Neural progenitor cell (in vitro differentiated cells): ENCODE measurements around the gene SCCPDH. TPM values are rescaled to one million over a fixed set of nuclear protein-coding genes. Genes with fewer than 3 reads are reported as not detected.
A peak's percentile ranks its signal among the peaks of the same experiment; 100 is the strongest.

ENCODE experiments used
- DNase-seq: peaks from one replicate; pipeline ENCODE4 v3.0.0-alpha.2; 2016; ENCODE audit warnings: low spot score
- H2AFZ ChIP-seq: fragments of 200-600 bp; sonication (generic); replicated peaks from 2 replicates; pipeline ENCODE4 v1.6.1; 2016; ENCODE audit warnings: antibody characterized with exemption
- H3F3A ChIP-seq: fragments of 200-600 bp; sonication (generic); 2 replicates; pipeline ENCODE4 v1.6.1; 2016; ENCODE audit warnings: antibody characterized with exemption, low read depth
- H3K27ac ChIP-seq: fragments of 200-600 bp; sonication (generic); 2 replicates; pipeline ENCODE4 v1.5.1; 2016; ENCODE audit warnings: mild to moderate bottlenecking
- H3K27me3 ChIP-seq: fragments of 200-600 bp; sonication (generic); 2 replicates; pipeline ENCODE4 v1.6.1; 2016; ENCODE audit warnings: mild to moderate bottlenecking, moderate library complexity
- H3K36me3 ChIP-seq: fragments of 200-600 bp; sonication (generic); 2 replicates; pipeline ENCODE4 v1.5.1; 2016
- H3K4me1 ChIP-seq: fragments of 200-600 bp; sonication (generic); 2 replicates; pipeline ENCODE4 v1.6.1; 2016; ENCODE audit warnings: mixed run types
- H3K4me2 ChIP-seq: fragments of 200-600 bp; sonication (generic); 2 replicates; pipeline ENCODE4 v1.6.1; 2016
- H3K4me3 ChIP-seq: fragments of 200-600 bp; sonication (generic); 2 replicates; pipeline ENCODE4 v1.5.1; 2016
- H3K79me2 ChIP-seq: fragments of 200-600 bp; sonication (generic); 2 replicates; pipeline ENCODE4 v1.6.1; 2016; ENCODE audit warnings: low read depth
- H3K9ac ChIP-seq: fragments of 200-600 bp; sonication (generic); 2 replicates; pipeline ENCODE4 v1.6.1; 2016
- H3K9me3 ChIP-seq: fragments of 200-600 bp; sonication (generic); 2 replicates; pipeline ENCODE4 v1.5.1; 2016; ENCODE audit warnings: low read depth
- H4K20me1 ChIP-seq: fragments of 200-600 bp; sonication (generic); 2 replicates; pipeline ENCODE4 v1.6.1; 2016; ENCODE audit warnings: low read depth
- H3K27ac Mint-ChIP-seq: 3 replicates; pipeline ENCODE4 v1.8.0; 2021; ENCODE audit warnings: mixed read lengths
- H3K27me3 Mint-ChIP-seq: 2 replicates; pipeline ENCODE4 v1.8.0; 2022; ENCODE audit warnings: low read depth, mild to moderate bottlenecking, inconsistent platforms, moderate library complexity, mixed read lengths; ENCODE audit not compliant: insufficient read depth
- H3K36me3 Mint-ChIP-seq: 3 replicates; pipeline ENCODE4 v1.8.0; 2021; ENCODE audit warnings: mixed read lengths
- H3K4me1 Mint-ChIP-seq: 3 replicates; pipeline ENCODE4 v1.8.0; 2021; ENCODE audit warnings: mixed read lengths
- H3K4me3 Mint-ChIP-seq: 3 replicates; pipeline ENCODE4 v1.8.0; 2021; ENCODE audit warnings: mild to moderate bottlenecking, moderate library complexity, mixed read lengths
- H3K9me3 Mint-ChIP-seq: 3 replicates; pipeline ENCODE4 v1.8.0; 2020; ENCODE audit warnings: mixed read lengths
- CTCF ChIP-seq: fragments of 200-600 bp; sonication (generic); IDR thresholded peaks from 2 replicates; pipeline ENCODE4 v1.5.1; 2017; ENCODE audit warnings: antibody characterized with exemption, mild to moderate bottlenecking
- EZH2 ChIP-seq: fragments of 200-600 bp; sonication (generic); IDR thresholded peaks from 2 replicates; pipeline ENCODE4 v1.6.1; 2017; ENCODE audit warnings: antibody characterized with exemption, mild to moderate bottlenecking, moderate library complexity
- EZH2phosphoT487 ChIP-seq: fragments of 200-600 bp; sonication (generic); IDR thresholded peaks from 2 replicates; pipeline ENCODE4 v1.6.1; 2017; ENCODE audit warnings: antibody characterized with exemption
- total RNA-seq: library from RNA; depleted of rRNA; stranded (reverse); fragments of >200 nt; gene quantifications from 2 replicates; pipeline ENCODE4 v1.2.3, GENCODE V29; 2015; ENCODE audit warnings: low replicate concordance

Gene SCCPDH
- total RNA-seq, 1 donor from 2014 or later: 56.3 TPM

DNA sequence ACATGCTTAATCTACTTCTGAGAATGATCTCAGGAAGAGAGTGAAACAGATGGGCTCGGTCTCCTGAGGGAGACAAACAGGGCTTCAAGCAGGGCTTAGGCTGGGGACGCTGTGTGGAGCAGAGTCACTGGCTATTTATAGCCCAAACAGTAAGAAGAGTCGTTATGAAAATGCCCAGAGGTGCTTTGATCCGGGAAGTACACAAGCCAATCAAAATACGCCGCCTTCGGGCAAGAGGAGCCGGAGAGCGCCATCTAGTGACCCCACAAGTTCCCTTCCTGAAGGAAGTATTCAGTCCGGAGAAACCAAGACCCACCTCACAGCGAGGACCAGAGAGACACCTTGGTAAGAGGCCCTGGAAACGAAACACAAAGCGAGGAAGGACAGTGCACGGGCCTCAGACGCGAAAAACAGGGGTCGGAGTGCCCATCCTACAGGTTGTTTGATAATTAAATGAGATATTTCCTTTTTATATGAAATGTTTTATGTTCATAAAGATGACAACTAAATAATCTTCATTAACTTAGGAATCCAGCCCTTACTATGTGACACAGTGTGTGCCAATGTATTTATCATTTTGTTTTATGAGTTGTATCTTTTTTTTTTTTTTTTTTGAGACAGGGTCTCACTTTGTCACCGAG is 25.0 kb upstream of the SCCPDH start:
- H3K4me3 ChIP-seq: peak overlapping the region; percentile 34
- peak overlapping the region; percentile 100 for H2AFZ ChIP-seq
- peak overlapping the region; percentile 62 for H3K4me3 Mint-ChIP-seq
- TF ChIP-seq EZH2: no peak
- TF ChIP-seq CTCF: peak; percentile 83
- no peak for TF ChIP-seq EZH2phosphoT487
- no peaks in the 10 kb centered on the region for H3K36me3 Mint-ChIP-seq
- no peak overlapping the region for H3K9ac ChIP-seq
- no peaks in the 10 kb centered on the region for H3K27me3 ChIP-seq
- no peaks in the 10 kb centered on the region for H3K4me1 Mint-ChIP-seq
- no peaks in the 10 kb centered on the region for H3K79me2 ChIP-seq
- H3F3A ChIP-seq: no peaks in the 10 kb centered on the region
- DNase-seq: peak; percentile 89
- peaks cover 8% of the 10 kb centered on the region for H3K27me3 Mint-ChIP-seq
- no peak overlapping the region for H3K27ac ChIP-seq
- peak overlapping the region; percentile 69 for H3K4me2 ChIP-seq
- peaks cover 10% of the 10 kb centered on the region for H3K9me3 Mint-ChIP-seq
- H3K27ac Mint-ChIP-seq: no peak overlapping the region
- H4K20me1 ChIP-seq: no peaks in the 10 kb centered on the region
- no peaks in the 10 kb centered on the region for H3K36me3 ChIP-seq
- no peaks in the 10 kb centered on the region for H3K9me3 ChIP-seq
- no peaks in the 10 kb centered on the region for H3K4me1 ChIP-seq

DNA sequence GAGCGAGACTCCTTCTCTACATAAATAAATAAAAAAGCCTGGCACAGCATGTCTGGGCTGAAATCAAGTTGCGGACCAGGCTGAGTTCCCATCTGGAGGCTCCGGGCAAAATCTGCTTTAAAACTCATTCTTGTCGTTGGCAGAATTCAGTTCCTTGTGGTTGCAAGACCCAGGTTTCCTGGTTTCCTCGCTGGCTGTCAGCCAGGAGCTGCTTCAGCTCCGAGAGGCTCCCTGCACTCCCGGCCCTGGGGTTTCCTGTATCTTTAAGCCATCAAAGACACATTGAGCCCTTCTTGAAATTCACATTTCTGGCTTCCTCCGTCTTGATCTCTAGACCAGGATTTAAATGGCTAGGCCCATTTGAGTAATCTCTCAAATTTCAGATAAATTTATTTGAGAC is 20.6 kb upstream of the SCCPDH start:
- DNase-seq: no peak
- no peak overlapping the region for H3K9ac ChIP-seq
- H3K27ac ChIP-seq: no peak overlapping the region
- no peaks in the 10 kb centered on the region for H3K4me1 ChIP-seq
- no peaks in the 10 kb centered on the region for H3K36me3 Mint-ChIP-seq
- H3F3A ChIP-seq: no peaks in the 10 kb centered on the region
- no peaks in the 10 kb centered on the region for H3K27me3 ChIP-seq
- H3K4me3 ChIP-seq: no peak overlapping the region
- H3K9me3 Mint-ChIP-seq: no peaks in the 10 kb centered on the region
- no peak overlapping the region for H3K4me2 ChIP-seq
- no peak overlapping the region for H3K27ac Mint-ChIP-seq
- H3K4me1 Mint-ChIP-seq: no peaks in the 10 kb centered on the region
- H3K27me3 Mint-ChIP-seq: no peaks in the 10 kb centered on the region
- no peak overlapping the region for H3K4me3 Mint-ChIP-seq
- TF ChIP-seq CTCF (no peak), EZH2phosphoT487 (no peak), EZH2 (no peak)
- no peaks in the 10 kb centered on the region for H4K20me1 ChIP-seq
- H3K9me3 ChIP-seq: no peaks in the 10 kb centered on the region
- no peaks in the 10 kb centered on the region for H3K36me3 ChIP-seq
- no peaks in the 10 kb centered on the region for H3K79me2 ChIP-seq
- peak overlapping the region; percentile 42 for H2AFZ ChIP-seq

DNA sequence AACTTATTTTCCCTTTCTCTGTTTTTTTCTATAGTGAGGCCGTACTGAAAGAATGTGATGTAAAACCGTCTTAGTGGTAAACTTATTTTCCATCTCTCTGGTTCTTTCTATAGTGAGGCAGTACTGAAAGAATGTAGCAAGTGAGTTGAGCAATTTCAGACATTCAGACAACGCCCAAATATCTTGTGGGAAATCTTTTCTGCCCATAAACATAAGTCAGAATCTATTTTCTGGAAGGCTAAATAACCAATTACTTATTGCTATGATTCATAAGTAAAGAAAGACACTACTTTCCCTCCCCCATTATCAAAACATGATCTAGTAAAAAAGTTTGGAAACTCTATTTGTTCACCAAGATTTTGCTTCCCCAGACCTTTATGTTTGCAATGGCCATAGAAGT is 18.8 kb upstream of the SCCPDH start:
- no peaks in the 10 kb centered on the region for H3K4me1 Mint-ChIP-seq
- Histone ChIP-seq H3K4me2 (no peak overlapping the region), H4K20me1 (no peaks in the 10 kb centered on the region), H3K79me2 (no peaks in the 10 kb centered on the region), H3K27me3 (no peaks in the 10 kb centered on the region), H3K4me1 (no peaks in the 10 kb centered on the region), H3K9me3 (no peaks in the 10 kb centered on the region), H3F3A (no peaks in the 10 kb centered on the region), H3K4me3 (no peak overlapping the region), H3K27ac (no peak overlapping the region), H2AFZ (no peak overlapping the region), H3K36me3 (no peaks in the 10 kb centered on the region), H3K9ac (no peak overlapping the region)
- no peak for DNase-seq
- TF ChIP-seq CTCF (no peak), EZH2phosphoT487 (no peak), EZH2 (no peak)
- H3K27me3 Mint-ChIP-seq: peaks cover 2% of the 10 kb centered on the region
- no peak overlapping the region for H3K4me3 Mint-ChIP-seq
- peaks cover 2% of the 10 kb centered on the region for H3K9me3 Mint-ChIP-seq
- H3K36me3 Mint-ChIP-seq: no peaks in the 10 kb centered on the region
- H3K27ac Mint-ChIP-seq: no peak overlapping the region
